Colonic mucosa (tissue), 4 donors: ENCODE measurements around the gene STXBP2. TPM values are rescaled to one million over a fixed set of nuclear protein-coding genes. Genes with fewer than 3 reads are reported as not detected.
A peak's percentile ranks its signal among the peaks of the same experiment; 100 is the strongest.

Source experiments
- DNase-seq: peaks from one replicate; pipeline ENCODE4 v3.0.0-alpha.2; 2020
- H3K27ac ChIP-seq: fragments of 200-600 bp; one replicate; pipeline ENCODE4 v1.8.0; 2021
- H3K27me3 ChIP-seq: fragments of 200-600 bp; one replicate; pipeline ENCODE4 v1.8.0; 2021
- H3K36me3 ChIP-seq: fragments of 200-600 bp; one replicate; pipeline ENCODE4 v1.8.0; 2021
- H3K4me1 ChIP-seq: fragments of 200-600 bp; one replicate; pipeline ENCODE4 v1.8.0; 2021; ENCODE audit warnings: mild to moderate bottlenecking
- H3K4me3 ChIP-seq: fragments of 200-600 bp; one replicate; pipeline ENCODE4 v1.8.0; 2021
- H3K9ac ChIP-seq, 2 donors: one replicate each; pipeline ENCODE4 v1.7.0; 2013; ENCODE audit warnings: control low read depth in 2 of 2, low read depth in 2 of 2, low read length in 2 of 2
- H3K9me3 ChIP-seq: fragments of 200-600 bp; one replicate; pipeline ENCODE4 v1.8.0; 2021
- CTCF ChIP-seq: fragments of 200-600 bp; IDR thresholded peaks from one replicate; pipeline ENCODE4 v1.8.0; 2022; ENCODE audit warnings: antibody characterized with exemption, mild to moderate bottlenecking
- intact Hi-C: fragments of 100-400 bp; cut with DNase I; formaldehyde crosslinking; loops from one replicate; pipeline ENCODE4 v1.14.1; 2022
- total RNA-seq, 2 donors: library from RNA; stranded (reverse); fragmentation: NEBNext Ultra II Directional in 1 of 2; extraction: Animal tissue kit (Norgen Biotek cat#: 25700) in 1 of 2; gene quantifications; one replicate each; pipeline ENCODE4 v1.2.1, GENCODE V29; 2021
- donor health status: healthy.
- donor health status: DM: no; HTN: no; CAD: no.
- donor health status: DM: no; HTN: no; CAD: no.

Gene STXBP2
- total RNA-seq, 2 donors from 2014 or later: 166 to 212 TPM

GRCh38 chr19:7672522-7672921 is 35.6 kb downstream of the STXBP2 start:
- Histone ChIP-seq H3K27me3 (peaks cover 3% of the 10 kb centered on the region), H3K36me3 (no peaks in the 10 kb centered on the region), H3K4me1 (no peaks in the 10 kb centered on the region), H3K9ac (no peak overlapping the region), H3K4me3 (no peak overlapping the region), H3K27ac (no peak overlapping the region), H3K9me3 (no peaks in the 10 kb centered on the region)
- intact Hi-C loops: loop anchor here (10.0 kb wide), 1 partner anchor 318 kb away; no protein-coding TSS in a partner anchor
- no peak for DNase-seq
- TF ChIP-seq CTCF: no peak

GRCh38 chr19:7674010-7675005 is 37.4 kb downstream of the STXBP2 start:
- intact Hi-C loops: loop anchor here (10.0 kb wide), 1 partner anchor 320 kb away; no protein-coding TSS in a partner anchor
- Histone ChIP-seq H3K9ac (peak overlapping the region in 1 of 2 donors; percentile 12), H3K27me3 (peaks cover 3% of the 10 kb centered on the region)

GRCh38 chr19:7676376-7676775 is 39.5 kb downstream of the STXBP2 start:
- Histone ChIP-seq H3K9ac (no peak overlapping the region), H3K4me1 (no peaks in the 10 kb centered on the region), H3K27me3 (no peaks in the 10 kb centered on the region), H3K27ac (no peak overlapping the region), H3K9me3 (no peaks in the 10 kb centered on the region), H3K4me3 (no peak overlapping the region), H3K36me3 (no peaks in the 10 kb centered on the region)
- intact Hi-C loops: loop anchor here (10.0 kb wide), 1 partner anchor 322 kb away; no protein-coding TSS in a partner anchor
- no peak for DNase-seq
- TF ChIP-seq CTCF: no peak

More at GRCh38 chr19:7674010-7675005, 37.4 kb downstream of the STXBP2 start:
- no peaks in the 10 kb centered on the region for H3K36me3 ChIP-seq
- peak; percentile 86 for DNase-seq
- no peak for TF ChIP-seq CTCF
- H3K4me1 ChIP-seq: no peaks in the 10 kb centered on the region
- H3K9me3 ChIP-seq: no peaks in the 10 kb centered on the region
- no peak overlapping the region for H3K27ac ChIP-seq
- H3K4me3 ChIP-seq: no peak overlapping the region

- Histone ChIP-seq H3K4me1 (no peaks in the 10 kb centered on the region), H3K36me3 (no peaks in the 10 kb centered on the region), H3K27ac (no peak within 1 kb of the TSS), H3K9me3 (no peaks in the 10 kb centered on the region), H3K9ac (no peak within 1 kb of the TSS), H3K4me3 (no peak within 1 kb of the TSS), H3K27me3 (no peaks in the 10 kb centered on the region)
- intact Hi-C loops: loop anchor here (10.0 kb wide), 1 partner anchor 322 kb away; no protein-coding TSS in a partner anchor
- no peak for TF ChIP-seq CTCF
- DNase-seq: no peak
Measured at GRCh38 chr19:7676854-7677253, 39.9 kb downstream of the STXBP2 start, which contains the start of gene MCEMP1. MCEMP1 (plus strand) TSS chr19:7677090; CDS start chr19:7677121, 31 bp downstream.

- intact Hi-C loops: loop anchor here (10.0 kb wide), 1 partner anchor 323 kb away; no protein-coding TSS in a partner anchor
- Histone ChIP-seq H3K4me1 (no peaks in the 10 kb centered on the region), H3K9ac (no peak overlapping the region), H3K27ac (no peak overlapping the region), H3K4me3 (no peak overlapping the region), H3K9me3 (no peaks in the 10 kb centered on the region), H3K27me3 (no peaks in the 10 kb centered on the region), H3K36me3 (no peaks in the 10 kb centered on the region)
- no peak for TF ChIP-seq CTCF
- DNase-seq: no peak
Measured at GRCh38 chr19:7677669-7678311, 40.9 kb downstream of the STXBP2 start.
